GDM1 (cell line): ENCODE measurements around the gene LPCAT3.
A peak's percentile ranks its signal among the peaks of the same experiment; 100 is the strongest.
"Not testable (repeated sequence)": the region's sequence is repeated elsewhere in the genome, so short reads cannot be mapped to it uniquely, and the experiment has no call there.

ENCODE experiments used
- DNase-seq: peaks from one replicate; lab custom pipeline; 2025; lab: John Stamatoyannopoulos, UW

LPCAT3 gene, protein sequence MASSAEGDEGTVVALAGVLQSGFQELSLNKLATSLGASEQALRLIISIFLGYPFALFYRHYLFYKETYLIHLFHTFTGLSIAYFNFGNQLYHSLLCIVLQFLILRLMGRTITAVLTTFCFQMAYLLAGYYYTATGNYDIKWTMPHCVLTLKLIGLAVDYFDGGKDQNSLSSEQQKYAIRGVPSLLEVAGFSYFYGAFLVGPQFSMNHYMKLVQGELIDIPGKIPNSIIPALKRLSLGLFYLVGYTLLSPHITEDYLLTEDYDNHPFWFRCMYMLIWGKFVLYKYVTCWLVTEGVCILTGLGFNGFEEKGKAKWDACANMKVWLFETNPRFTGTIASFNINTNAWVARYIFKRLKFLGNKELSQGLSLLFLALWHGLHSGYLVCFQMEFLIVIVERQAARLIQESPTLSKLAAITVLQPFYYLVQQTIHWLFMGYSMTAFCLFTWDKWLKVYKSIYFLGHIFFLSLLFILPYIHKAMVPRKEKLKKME

GRCh38 chr12:7018350-7019042, at the start of gene LPCAT3:
Gene LPCAT3 (minus strand): TSS chr12:7018476. CDS start chr12:7018424, 52 bp downstream.
- DNase-seq = peak; percentile 92

DNA sequence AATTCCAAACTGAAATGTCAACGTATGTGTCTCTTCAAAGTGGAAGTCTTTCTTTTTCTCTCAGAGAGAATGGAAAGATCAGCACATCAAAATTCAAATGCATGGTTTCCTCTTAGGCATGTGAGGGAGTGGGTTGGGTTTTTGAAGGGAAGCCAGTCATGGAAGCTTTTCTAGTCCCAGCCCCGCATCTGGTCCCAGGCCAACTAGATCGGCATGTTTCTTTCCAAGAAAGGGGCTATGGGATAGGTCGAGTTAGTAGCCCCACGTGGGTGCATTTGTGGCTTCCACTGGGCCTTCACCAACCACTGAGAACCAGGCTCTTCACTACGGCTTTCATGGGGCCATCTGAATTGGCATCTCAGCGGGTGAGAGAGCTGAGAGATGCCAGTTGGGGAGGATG, 48.8 kb upstream of the LPCAT3 start:
- DNase-seq = no peak

- no peak for DNase-seq
Observed at GRCh38 chr12:7066596-7066995, 48.3 kb upstream of the LPCAT3 start.

DNA sequence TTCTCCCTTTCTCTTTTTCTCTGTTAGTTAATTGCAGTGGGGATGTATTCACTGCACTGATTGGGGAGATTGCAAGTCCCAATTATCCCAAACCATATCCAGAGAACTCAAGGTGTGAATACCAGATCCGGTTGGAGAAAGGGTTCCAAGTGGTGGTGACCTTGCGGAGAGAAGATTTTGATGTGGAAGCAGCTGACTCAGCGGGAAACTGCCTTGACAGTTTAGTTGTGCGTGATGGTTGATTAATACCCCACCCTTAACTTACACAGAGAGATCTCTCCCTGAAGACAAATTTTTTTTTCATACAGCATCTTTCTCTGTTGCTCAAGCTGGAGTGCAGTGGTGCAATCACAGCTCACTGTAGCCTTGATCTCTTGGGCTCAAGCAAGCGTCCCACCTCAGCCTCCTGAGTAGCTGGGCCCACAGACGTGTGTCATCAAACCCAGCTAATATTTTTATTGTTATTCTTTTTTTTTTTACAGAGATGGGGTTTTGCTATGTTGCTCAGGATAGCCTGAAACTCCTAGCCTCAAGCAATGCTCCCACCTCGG, 46.9 kb upstream of the LPCAT3 start:
- no peak for DNase-seq

- DNase-seq = no peak
Observed at GRCh38 chr12:7064516-7064915, 46.2 kb upstream of the LPCAT3 start.

DNA sequence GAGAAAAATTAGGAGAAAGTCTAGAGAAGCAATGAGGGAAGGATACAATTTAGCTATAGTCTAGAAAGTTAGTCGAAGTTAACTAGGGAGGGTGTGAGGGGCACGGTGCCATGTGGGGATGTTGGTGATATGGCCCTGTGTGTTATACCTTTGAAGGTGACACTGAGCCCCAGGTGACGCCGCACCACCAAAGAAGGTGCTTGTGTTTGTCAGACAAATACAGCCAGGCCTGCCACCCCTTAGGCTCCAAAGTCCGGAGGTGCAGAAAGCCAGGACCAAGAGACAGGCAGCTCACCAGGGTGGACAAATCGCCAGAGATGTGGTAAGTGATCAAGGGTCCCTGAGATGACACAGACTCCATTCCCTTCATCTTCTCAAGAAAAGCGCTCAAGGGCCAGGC, 43.3 kb upstream of the LPCAT3 start:
- DNase-seq = no peak

DNA sequence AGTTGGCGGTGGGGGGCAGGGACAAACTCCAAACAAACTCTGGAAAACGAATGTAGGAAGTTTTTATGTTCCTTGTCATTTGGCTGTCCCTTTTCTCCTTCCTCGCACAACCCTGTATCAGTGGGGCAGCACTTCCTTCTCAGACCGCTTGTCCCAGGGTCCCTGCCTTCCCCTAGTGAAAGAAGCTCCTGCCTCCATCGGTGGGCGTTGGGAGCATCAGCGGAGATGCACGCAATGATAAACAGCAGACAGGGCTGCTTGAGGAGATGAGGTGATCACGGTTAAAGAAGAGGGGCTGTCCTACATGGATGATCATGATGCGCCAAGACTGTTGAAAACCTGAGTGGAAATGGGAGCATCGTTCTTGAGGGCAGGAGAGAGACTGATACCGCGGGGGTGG, 42.9 kb upstream of the LPCAT3 start:
- DNase-seq = no peak

DNA sequence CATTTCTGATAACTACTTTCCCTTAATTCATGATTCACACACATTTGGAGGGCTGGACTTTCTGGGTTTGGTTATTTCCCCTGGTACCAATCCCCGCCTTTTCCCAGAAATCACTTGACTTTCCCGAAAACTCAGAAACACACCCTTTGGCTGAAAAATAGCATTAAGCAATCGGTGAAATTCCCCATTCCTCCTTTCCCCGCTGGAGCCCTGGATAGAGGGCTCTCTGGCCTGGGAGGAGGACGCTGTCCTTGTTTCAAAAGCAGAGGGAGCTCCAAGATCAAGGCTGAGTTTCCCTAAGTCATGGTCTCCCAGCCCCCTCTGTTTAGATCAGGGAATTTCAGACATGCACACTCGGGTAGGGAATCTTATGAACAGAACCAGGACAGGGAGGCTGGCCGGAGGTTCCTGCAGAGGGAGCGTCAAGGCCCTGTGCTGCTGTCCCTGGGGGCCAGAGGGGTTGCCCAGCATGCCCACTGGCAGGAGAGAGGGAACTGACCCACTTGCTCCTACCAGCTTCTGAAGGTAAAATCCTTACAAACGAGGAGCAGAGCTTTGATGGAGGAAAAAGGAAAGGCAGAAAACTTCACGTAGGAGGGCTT, 42.2 kb upstream of the LPCAT3 start, which contains the start of gene C1S:
Gene C1S, plus strand, starts transcription at position 366 of the 602 bp plus-strand sequence. CDS start 1,195 bp downstream, outside the sequence.
- no peak for DNase-seq

GRCh38 chr12:7059780-7060179, 41.5 kb upstream of the LPCAT3 start:
- DNase-seq = no peak

GRCh38 chr12:7058850-7059395, 40.6 kb upstream of the LPCAT3 start:
- no peak for DNase-seq

DNA sequence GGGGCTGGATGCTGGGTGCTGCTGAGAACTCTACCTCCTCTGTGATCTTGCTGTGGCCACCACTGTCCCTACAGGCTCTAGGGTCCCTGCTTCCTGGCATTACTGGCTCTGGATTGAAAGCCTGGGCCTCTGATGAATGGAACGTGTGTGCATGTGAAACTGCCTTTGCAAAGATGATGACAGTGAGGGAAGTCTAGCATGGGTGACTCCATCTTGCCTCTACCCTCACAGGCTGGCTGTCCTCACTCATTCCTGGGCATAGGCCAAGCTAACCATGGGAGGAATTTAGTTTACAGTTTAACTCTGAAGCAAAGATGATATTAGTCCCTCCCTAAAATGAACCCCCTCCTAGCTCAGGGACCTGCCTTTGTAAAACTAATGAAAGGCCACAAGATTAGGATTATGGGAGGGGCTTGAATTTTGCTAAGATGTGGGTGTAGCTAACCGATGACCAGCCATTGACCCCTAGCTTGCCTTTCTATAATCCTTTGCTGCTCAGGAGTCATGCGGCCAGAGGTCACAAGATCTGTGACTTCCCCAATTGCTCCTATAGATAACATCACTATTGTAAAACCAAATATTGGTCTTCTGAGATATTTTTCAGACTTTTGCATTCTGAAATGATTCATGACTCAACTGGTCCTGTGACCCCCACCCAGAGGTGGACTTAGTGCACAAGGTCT, 40.0 kb upstream of the LPCAT3 start:
- DNase-seq = no peak

DNA sequence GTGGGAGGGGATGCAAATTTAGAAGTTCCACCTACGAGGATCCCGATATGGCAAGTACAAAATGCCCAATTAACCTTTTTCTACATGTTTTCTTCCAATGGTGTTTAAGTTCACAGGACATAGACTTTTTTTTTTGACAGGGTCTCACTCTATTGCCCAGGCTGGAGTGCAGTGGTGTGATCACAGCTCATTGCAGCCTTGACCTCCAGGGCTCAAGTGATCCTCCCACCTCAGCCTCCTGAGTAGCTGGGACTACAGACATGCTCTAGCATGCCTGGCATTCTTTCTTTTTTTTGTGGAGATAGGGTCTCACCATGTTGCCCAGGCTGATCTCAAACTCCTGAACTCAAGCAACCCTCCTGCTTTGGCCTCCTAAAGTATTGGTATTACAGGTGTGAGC, 37.5 kb upstream of the LPCAT3 start:
- DNase-seq = not testable (repeated sequence)

DNA sequence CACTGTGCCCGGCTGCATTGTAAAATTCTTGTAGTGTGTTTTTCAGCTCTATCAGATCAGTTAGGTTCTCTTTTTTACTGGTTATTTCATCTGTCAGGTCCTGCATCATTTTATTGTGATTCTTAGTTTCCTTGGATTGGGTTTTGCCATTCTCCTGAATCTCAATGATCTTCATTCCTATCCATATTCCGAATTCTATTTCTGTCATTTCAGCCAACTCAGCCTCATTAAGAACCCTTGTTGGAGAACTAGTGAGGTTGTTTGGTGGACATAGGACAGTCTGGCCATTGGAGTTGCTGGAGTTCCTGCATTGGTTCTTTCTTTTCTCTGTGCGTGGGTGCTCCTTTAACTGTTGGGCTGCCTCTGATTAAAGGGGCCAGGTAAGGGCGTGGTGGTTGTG, 36.6 kb upstream of the LPCAT3 start:
- no peak for DNase-seq

GRCh38 chr12:7049973-7050372, 31.7 kb upstream of the LPCAT3 start:
- not testable (repeated sequence) for DNase-seq

DNA sequence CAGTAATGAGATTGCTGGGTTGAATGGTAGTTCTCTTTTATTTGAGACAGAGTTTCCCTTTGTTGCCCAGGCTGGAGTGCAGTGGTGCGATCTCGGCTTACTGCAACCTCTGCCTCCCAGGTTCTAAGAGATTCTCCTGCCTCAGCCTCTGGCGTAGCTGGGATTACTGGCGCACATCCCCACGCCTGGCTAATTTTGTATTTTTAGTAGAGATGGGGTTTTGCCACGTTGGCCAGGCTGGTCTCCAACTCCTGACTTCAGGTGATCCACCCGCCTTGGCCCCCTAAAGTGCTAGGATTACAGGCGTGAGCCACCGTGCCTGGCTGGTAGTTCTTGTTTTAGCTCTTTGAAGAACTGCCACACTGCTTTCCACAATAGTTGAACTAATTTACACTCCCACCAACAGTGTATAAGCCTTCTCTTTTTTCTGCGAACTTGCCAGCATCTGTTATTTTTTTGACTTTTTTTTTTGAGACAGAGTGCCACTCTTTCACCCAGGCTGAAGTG, 31.2 kb upstream of the LPCAT3 start:
- DNase-seq = not testable (repeated sequence)

DNA sequence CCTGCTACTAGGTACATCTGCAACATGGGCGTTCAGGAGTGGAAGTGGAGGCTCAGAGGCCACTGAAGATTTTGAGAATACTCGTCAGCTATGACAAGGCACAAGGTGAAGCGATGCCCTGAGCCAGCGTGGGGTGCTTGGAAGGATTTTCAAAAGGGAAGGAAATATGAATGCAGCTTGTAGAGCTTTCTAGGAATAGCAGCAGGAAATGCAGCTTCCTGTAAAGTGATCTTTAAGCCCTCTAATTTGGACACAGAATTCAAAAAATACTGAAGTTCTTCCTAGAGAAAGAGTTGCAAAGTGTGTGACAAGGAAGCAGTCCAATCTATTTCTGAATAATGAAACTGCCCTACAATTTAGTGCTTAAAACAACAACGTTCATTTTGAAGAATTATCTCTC, 29.0 kb upstream of the LPCAT3 start:
- peak; percentile 63 for DNase-seq

GRCh38 chr12:7046383-7047105, 28.3 kb upstream of the LPCAT3 start:
- no peak for DNase-seq

DNA sequence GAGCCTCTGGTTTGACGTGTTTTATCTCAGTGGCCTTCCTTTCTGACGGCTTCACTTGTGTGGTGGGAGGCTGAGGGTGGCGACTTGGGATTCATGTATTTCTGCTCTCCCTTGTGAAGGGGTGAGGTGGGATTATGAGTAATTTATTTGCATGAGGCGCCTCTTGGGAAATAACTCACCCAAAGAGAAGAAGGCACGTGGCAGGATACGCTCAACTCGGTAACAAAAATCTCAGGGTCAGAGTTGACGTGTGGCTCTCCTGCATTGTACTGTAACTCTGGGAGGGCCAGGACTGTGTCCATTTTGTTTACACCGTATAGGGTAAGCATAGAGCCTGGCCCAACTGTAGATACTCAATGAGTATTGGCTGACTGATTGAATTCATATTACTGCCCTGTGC, 27.6 kb upstream of the LPCAT3 start:
- no peak for DNase-seq

GRCh38 chr12:7042842-7043241, 24.6 kb upstream of the LPCAT3 start:
- peak; percentile 36 for DNase-seq

DNA sequence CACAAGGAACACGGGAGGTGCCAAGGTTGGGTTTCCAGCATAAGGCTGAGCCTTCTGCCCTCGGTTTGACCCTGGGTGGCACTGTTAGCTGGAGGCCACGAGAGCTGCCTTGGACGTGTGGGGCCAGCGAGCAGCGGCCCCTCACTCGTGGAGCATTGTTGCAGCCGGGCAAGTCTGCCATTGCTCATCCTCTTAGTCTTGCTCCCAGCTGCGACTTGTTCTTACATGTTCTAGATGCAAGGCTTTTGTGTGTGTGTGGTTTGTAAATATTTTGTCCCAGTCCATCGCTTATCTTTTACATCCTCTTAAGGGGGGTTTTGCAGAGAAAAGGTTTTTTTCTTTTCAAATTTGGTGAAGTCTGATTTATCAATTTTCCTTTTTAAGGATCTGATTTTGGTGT, 21.1 kb upstream of the LPCAT3 start:
- no peak for DNase-seq

- no peak for DNase-seq
Observed at GRCh38 chr12:7038591-7038990, 20.3 kb upstream of the LPCAT3 start.
